GM18499 (cell line): ENCODE measurements around the gene CCDC178.
"Not testable (repeated sequence)": the region's sequence is repeated elsewhere in the genome, so short reads cannot be mapped to it uniquely, and the experiment has no call there.

ENCODE experiments used
- ATAC-seq: cut with Tn5 transposase; IDR thresholded peaks from one replicate; pipeline ENCODE4 v1.9.1; 2021; ENCODE audit warnings: moderate number of reproducible peaks; ENCODE audit not compliant: insufficient read depth, unreplicated experiment

CCDC178 gene

GRCh38 chr18:33022370-33022769 lies 418.2 kb downstream of the CCDC178 start:
- no peak for ATAC-seq

- no peak for ATAC-seq
These were observed 419.6 kb downstream of the CCDC178 start for GRCh38 chr18:33020877-33021276.

- ATAC-seq, result no peak
These were observed 426.3 kb downstream of the CCDC178 start for GRCh38 chr18:33014060-33014796.

GRCh38 chr18:33010149-33010548 lies 430.4 kb downstream of the CCDC178 start:
- no peak for ATAC-seq

GRCh38 chr18:32998921-32999320 lies 441.6 kb downstream of the CCDC178 start:
- no peak for ATAC-seq

- no peak for ATAC-seq
These were observed 442.2 kb downstream of the CCDC178 start for GRCh38 chr18:32998285-32998684.

GRCh38 chr18:32983721-32984120 lies 456.8 kb downstream of the CCDC178 start:
- ATAC-seq, result no peak

- no peak for ATAC-seq
These were observed 459.6 kb downstream of the CCDC178 start for GRCh38 chr18:32980896-32981295.

- no peak for ATAC-seq
These were observed 465.0 kb downstream of the CCDC178 start for GRCh38 chr18:32975501-32975900.

GRCh38 chr18:32975163-32975436 lies 465.4 kb downstream of the CCDC178 start:
- no peak for ATAC-seq

GRCh38 chr18:32974421-32975162 lies 465.9 kb downstream of the CCDC178 start:
- peak; percentile 93 for ATAC-seq

- no peak for ATAC-seq
These were observed 472.3 kb downstream of the CCDC178 start for GRCh38 chr18:32968248-32968647.

- ATAC-seq, result no peak
These were observed 474.4 kb downstream of the CCDC178 start for GRCh38 chr18:32966141-32966540.

- ATAC-seq, result no peak
These were observed 479.0 kb downstream of the CCDC178 start for GRCh38 chr18:32961538-32961937.

GRCh38 chr18:32958746-32959145 lies 481.8 kb downstream of the CCDC178 start:
- ATAC-seq, result no peak

GRCh38 chr18:32956591-32957315 lies 483.8 kb downstream of the CCDC178 start:
- no peak for ATAC-seq

GRCh38 chr18:32952318-32952717 lies 488.2 kb downstream of the CCDC178 start:
- not testable (repeated sequence) for ATAC-seq

GRCh38 chr18:32937597-32937996 lies 502.9 kb downstream of the CCDC178 start:
- ATAC-seq, result no peak

- ATAC-seq, result no peak
These were observed 503.5 kb downstream of the CCDC178 start for GRCh38 chr18:32937066-32937465.

GRCh38 chr18:32934201-32934600 lies 506.3 kb downstream of the CCDC178 start:
- ATAC-seq, result no peak

GRCh38 chr18:32930695-32931301 lies 509.7 kb downstream of the CCDC178 start:
- ATAC-seq, result peak; percentile 99
